HG02610 (cell line): Measurements from ENCODE around the gene FUT3.
"Not testable (repeated sequence)": the region's sequence is repeated elsewhere in the genome, so short reads cannot be mapped to it uniquely, and the experiment has no call there.

Source experiments
- ATAC-seq: cut with Tn5 transposase; IDR thresholded peaks from one replicate; pipeline ENCODE4 v1.9.1; 2021; ENCODE audit warnings: mild to moderate bottlenecking, moderate library complexity; ENCODE audit not compliant: unreplicated experiment

The FUT3 gene

GRCh38 chr19:5851302-5851701 lies at the start of gene FUT3:
FUT3 (minus strand) TSS chr19:5851449.
- ATAC-seq: no peak

GRCh38 chr19:5900976-5901375 lies 49.7 kb upstream of the FUT3 start:
- ATAC-seq: no peak

- no peak for ATAC-seq
Observed at GRCh38 chr19:5899728-5900526, 48.7 kb upstream of the FUT3 start.

GRCh38 chr19:5897189-5897969 lies 46.1 kb upstream of the FUT3 start:
- no peak for ATAC-seq

GRCh38 chr19:5896365-5897076 lies 45.3 kb upstream of the FUT3 start:
- ATAC-seq: no peak

- ATAC-seq: no peak
Observed at GRCh38 chr19:5895890-5896289, 44.6 kb upstream of the FUT3 start.

GRCh38 chr19:5895409-5895808 lies 44.2 kb upstream of the FUT3 start:
- no peak for ATAC-seq

GRCh38 chr19:5894704-5895349 lies 43.6 kb upstream of the FUT3 start:
- ATAC-seq: no peak

GRCh38 chr19:5893907-5894703 lies 42.9 kb upstream of the FUT3 start:
- no peak for ATAC-seq

GRCh38 chr19:5893296-5893903 lies 42.2 kb upstream of the FUT3 start:
- ATAC-seq: no peak

- no peak for ATAC-seq
Observed at GRCh38 chr19:5892772-5893275, 41.6 kb upstream of the FUT3 start.

- no peak for ATAC-seq
Observed at GRCh38 chr19:5891938-5892771, 40.9 kb upstream of the FUT3 start.

- ATAC-seq: no peak
Observed at GRCh38 chr19:5891572-5891937, 40.3 kb upstream of the FUT3 start.

- no peak for ATAC-seq
Observed at GRCh38 chr19:5890099-5890498, 38.9 kb upstream of the FUT3 start.

GRCh38 chr19:5889288-5889971 lies 38.2 kb upstream of the FUT3 start:
- ATAC-seq: no peak

- not testable (repeated sequence) for ATAC-seq
Observed at GRCh38 chr19:5884065-5884811, 33.0 kb upstream of the FUT3 start.

GRCh38 chr19:5883157-5883873 lies 32.1 kb upstream of the FUT3 start:
- not testable (repeated sequence) for ATAC-seq
